HG03354 (cell line): Measurements from ENCODE around the gene KRT80.

Experiments
- ATAC-seq: cut with Tn5 transposase; IDR thresholded peaks from one replicate; pipeline ENCODE4 v1.9.1; 2021; ENCODE audit warnings: mild to moderate bottlenecking; ENCODE audit not compliant: unreplicated experiment, poor library complexity, severe bottlenecking

The KRT80 gene

GRCh38 chr12:52213564-52214420 lies 22.0 kb upstream of the KRT80 start:
- ATAC-seq, result peak; percentile 50

DNA sequence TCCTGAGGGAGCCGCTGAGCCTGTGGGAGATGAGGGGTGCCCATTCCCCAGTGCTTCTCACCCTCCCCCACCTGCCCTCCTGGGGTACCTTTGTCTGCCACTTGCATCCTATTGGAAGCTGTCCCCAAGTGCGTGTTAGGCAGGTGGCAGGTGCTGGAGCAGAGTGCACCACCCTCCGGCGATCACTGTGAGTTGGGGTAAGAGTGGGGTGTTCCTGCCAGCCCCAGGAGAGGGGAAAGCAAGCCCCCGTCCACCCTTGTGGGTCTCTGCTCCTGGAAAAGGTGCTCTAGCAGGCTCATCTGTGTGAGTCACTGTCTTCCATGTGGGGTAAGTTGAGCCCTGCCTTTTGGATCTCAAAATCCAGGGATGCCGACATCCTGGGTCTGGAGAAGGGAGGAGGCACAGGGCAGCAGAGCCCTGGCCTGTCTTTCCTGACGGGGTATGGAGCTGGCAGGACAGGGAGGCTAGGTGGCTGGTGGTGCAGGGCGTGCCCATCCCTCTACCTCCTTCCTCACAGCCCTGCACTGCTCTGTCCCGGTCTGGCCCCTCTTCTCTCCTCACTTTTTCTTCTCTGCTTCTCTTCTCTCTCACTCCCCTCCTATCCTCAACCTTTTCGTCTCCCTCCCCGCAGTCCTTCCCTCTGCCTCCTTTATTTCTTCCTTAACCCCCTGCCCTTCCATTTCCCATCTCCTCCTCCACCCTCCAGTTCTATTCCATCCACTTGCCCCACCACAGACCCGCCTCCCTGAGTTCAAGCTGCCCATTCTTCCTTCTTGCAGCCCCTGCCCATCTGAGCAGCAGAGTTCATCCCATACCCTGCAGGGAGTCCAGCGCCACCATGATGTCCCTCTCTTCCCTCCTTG lies 21.1 kb upstream of the KRT80 start:
- no peak for ATAC-seq

GRCh38 chr12:52211716-52212585 lies 20.1 kb upstream of the KRT80 start:
- no peak for ATAC-seq

- ATAC-seq, result no peak
Observed at GRCh38 chr12:52210925-52211650, 19.3 kb upstream of the KRT80 start.

DNA sequence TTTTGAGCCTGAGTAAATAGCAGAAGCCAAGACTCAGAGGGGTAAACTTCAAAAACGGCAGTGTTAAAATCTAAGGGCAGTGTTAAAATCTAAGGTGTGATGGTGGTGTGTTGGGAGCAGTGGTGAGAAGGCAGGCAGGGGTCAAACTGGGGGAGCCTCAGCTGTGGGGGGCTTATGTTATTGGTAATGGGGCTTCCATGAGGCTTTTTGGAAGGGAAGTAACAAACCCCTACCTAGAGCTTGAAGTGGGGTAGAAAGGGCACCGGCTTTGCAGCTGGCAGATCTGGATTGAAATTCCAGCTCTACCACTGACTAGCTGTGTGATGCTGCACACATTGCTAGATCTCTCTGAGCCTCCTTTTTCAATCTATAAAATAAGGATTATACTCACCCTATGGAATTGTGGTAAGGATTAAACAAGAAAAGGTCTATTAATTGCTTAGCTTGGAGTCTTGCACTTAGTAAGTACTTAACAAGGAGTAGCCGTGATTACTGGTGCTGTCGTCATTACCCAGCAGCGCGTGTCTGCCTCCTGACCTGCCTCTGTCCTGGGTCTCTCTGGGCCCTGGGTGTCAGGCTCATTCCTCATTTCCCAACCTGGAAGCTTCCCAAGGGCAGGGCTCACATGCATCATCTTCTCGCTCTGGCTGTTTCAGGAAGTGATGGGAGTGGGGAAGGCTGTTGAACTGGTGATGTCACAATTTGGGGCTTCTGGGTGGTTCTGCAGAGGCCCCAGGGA lies 18.5 kb upstream of the KRT80 start:
- ATAC-seq, result no peak

GRCh38 chr12:52209321-52209720 lies 17.5 kb upstream of the KRT80 start:
- no peak for ATAC-seq

DNA sequence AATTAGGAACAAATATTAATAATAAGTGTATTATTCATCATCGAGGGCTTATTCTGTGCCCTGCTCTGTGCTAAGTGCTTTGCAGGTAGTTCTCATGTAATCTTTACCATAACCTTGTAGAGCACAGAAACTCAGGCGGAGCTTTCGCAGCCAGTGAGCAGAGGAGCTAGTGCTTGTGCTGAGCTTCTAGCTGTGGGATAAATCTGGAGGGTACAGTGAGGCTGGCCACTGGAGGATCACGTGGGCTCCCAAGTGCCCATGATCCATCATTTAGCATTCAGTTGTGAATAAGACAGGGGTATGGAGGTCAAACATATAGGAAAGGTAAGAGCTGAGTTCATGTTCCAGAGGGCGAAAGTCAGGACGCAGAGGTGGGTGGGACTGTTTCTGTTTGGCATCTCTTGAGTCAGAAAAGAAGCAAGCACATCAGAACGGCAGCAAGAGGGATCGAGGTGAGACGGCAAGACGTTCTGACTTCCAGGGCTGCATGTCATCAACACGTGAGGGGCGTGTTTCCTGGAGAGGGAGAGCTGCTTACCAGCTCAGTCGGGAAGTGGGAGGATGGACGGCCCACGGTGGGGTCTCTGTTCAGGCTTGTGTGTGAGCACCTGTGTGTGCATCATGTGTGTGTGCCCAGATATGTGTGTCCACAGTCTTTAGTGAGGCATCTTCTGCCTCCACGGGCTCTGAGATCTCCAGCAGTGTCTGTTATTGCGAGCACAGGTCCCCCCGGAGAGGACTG lies 16.8 kb upstream of the KRT80 start:
- no peak for ATAC-seq

GRCh38 chr12:52207895-52208294 lies 16.1 kb upstream of the KRT80 start:
- ATAC-seq, result no peak

DNA sequence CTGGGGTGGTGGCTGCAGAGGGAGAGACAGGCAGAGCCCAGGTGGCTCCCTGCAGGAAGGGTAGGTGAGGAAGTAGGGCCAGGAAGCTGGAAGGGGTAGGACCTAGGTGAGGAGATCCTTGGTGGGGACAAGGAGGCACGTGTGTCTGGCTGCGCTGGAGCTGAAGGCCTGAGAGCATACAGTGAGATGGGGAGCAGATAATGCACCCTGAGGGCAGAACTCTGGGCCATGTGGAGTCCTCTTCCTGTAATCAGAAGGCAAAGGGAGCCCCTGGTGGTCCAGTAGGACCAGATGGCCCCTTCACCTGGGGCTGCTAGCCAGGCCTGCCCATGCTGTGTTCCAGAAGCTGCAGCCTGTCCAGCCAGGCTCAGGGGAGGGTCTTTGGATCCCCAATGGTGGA lies 15.3 kb upstream of the KRT80 start:
- ATAC-seq, result no peak

- no peak for ATAC-seq
Observed at GRCh38 chr12:52206304-52207040, 14.7 kb upstream of the KRT80 start.

DNA sequence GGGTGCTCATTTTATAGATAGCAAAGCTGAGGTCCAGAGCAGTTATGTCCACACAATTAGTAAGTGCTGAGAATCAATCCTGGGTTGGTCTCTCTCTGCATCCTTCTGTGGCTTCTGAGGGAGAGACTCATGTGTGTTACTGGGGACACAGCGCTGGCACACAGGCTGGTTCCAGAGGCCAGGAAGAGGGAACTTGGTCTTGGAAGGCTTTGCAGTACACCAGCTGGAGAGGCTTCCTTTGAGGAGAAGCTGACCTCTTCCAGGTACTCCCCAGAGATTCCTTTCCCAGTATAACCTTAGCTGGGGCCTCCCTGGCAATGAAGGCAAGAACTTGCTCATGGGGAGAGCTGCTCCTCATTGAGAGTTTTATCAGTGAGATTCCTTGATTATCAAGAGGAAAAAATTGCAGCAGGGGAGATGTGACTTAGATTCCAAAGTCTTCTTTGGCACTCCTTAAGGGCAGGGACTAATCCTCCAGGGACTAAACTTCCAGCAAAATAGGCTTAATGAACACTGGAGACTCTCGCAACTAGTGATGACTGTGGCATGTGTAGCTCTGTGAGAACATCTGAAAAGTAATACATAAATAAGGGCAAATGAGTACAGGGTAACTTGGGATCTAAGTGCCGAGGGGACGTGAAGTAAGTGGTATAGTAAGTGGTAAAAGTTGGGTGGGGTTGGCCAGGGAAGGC lies 13.9 kb upstream of the KRT80 start:
- no peak for ATAC-seq

GRCh38 chr12:52204931-52205505 lies 13.2 kb upstream of the KRT80 start:
- no peak for ATAC-seq

DNA sequence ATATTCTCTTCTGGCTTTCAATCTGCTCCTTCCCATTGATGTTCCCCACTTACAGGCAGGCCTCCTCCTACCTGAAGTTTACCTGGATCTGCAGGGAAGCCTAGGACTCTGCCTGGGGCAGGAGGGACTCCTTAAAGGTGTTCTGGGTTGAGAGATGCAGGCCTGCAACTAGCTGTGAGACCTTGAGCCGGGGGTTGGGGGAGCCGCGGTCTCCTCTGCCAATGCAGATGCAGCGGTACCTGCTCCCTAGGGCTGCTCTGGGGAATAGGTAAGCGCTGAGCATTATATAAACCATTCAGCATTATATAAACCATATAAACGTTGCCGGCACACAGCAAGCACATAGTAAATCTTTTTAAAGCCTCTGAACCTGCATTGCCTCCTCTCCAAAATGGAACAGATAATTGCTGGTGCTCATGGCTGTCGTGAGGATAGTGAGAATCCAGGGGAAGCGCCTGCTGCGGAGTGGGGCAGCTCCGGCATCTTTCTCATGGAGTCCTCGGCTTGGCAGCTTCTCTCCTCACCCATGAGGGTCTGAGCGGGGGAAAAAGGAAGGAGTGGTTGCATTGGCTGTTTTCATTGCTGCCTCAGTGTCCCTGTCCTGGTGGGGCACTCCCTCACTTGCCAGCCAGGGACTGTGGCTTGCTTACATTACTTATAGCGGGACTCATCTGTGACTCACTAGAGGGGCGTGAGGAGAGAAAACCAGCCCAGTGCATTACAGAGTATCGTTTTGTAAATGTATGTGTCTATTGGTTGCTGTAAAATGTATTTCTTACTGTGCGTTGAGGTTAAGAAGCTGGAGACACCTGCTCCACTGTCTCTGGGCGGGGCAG lies 12.5 kb upstream of the KRT80 start:
- ATAC-seq, result no peak

DNA sequence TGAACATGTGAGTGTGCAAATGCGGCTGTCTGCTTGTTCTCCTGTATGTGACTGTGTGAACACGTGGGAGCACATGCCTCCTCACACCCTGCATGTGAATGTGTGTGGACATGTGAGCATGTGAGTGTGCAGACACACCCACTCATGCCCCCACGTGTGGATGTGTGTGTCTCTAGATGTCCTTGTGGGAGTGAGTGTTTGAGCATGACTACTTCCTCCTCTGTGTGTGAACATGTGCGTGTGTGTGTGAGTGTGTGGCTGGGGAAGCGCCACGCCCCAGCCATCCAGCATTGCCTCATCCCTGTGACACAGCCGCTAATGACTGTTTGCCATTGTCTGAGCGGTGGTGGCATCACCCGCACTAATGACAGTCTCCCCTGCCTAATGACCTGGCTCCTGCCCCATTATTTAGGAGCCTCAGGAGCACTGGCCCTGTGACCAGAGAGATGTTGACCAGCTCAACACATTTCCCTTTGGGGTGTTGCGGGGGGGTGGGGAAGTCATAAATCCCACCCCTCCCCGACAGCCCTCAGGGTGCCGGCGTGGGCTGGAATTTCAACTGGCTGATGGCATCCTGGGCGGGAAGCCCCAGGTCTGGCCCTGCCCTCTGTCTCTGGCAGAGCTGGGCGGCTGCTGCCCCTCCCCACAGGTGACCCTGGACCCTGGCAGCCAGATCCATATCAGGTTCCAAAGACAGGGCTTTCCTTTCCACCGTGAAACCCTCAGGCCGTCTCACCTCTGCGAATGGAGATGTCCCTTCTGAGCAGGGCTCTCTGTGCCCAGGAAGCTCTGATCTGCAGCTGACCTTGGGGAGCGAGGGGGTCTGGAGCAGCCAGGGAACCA lies 11.5 kb upstream of the KRT80 start:
- ATAC-seq, result no peak
